Hepatocyte (in vitro differentiated cells): ENCODE measurements around the gene ZC3HAV1. TPM values are rescaled to one million over a fixed set of nuclear protein-coding genes. Genes with fewer than 3 reads are reported as not detected.

Source experiments
- DNase-seq: peaks from one replicate; pipeline ENCODE4 v3.0.0-alpha.2; 2016; ENCODE audit warnings: low spot score
- H2AFZ ChIP-seq: fragments of 200-600 bp; sonication (generic); 2 replicates; pipeline ENCODE4 v1.6.0; 2016; ENCODE audit warnings: antibody characterized with exemption, mild to moderate bottlenecking
- H3K27ac ChIP-seq: fragments of 200-600 bp; sonication (generic); 2 replicates; pipeline ENCODE4 v1.5.1; 2016; ENCODE audit warnings: mild to moderate bottlenecking
- H3K27me3 ChIP-seq: fragments of 200-600 bp; sonication (generic); 2 replicates; pipeline ENCODE4 v1.6.1; 2016
- H3K36me3 ChIP-seq: fragments of 200-600 bp; sonication (generic); replicated peaks from 2 replicates; pipeline ENCODE4 v1.5.1; 2016; ENCODE audit warnings: low read depth; ENCODE audit not compliant: insufficient read depth
- H3K4me1 ChIP-seq: fragments of 200-600 bp; sonication (generic); 2 replicates; pipeline ENCODE4 v1.5.1; 2016; ENCODE audit warnings: mild to moderate bottlenecking, moderate library complexity; ENCODE audit not compliant: insufficient read depth
- H3K4me2 ChIP-seq: fragments of 200-600 bp; sonication (generic); 2 replicates; pipeline ENCODE4 v1.6.0; 2016
- H3K4me3 ChIP-seq: fragments of 200-600 bp; sonication (generic); 2 replicates; pipeline ENCODE4 v1.5.1; 2016; ENCODE audit warnings: mild to moderate bottlenecking
- H3K79me2 ChIP-seq: fragments of 200-600 bp; sonication (generic); 2 replicates; pipeline ENCODE4 v1.6.0; 2017; ENCODE audit warnings: mild to moderate bottlenecking
- H3K9me2 ChIP-seq: fragments of 200-600 bp; sonication (generic); replicated peaks from 2 replicates; pipeline ENCODE4 v1.6.0; 2017; ENCODE audit warnings: mild to moderate bottlenecking; ENCODE audit not compliant: insufficient read depth
- H3K9me3 ChIP-seq: fragments of 200-600 bp; sonication (generic); 2 replicates; pipeline ENCODE4 v1.5.1; 2016; ENCODE audit warnings: low read depth, mild to moderate bottlenecking
- H4K20me1 ChIP-seq: fragments of 200-600 bp; sonication (generic); 2 replicates; pipeline ENCODE4 v1.6.0; 2016; ENCODE audit warnings: mild to moderate bottlenecking; ENCODE audit not compliant: insufficient read depth, poor library complexity, severe bottlenecking
- CTCF ChIP-seq: fragments of 200-600 bp; sonication (generic); IDR thresholded peaks from 2 replicates; pipeline ENCODE4 v1.5.1; 2016; ENCODE audit warnings: antibody characterized with exemption, mild to moderate bottlenecking; ENCODE audit not compliant: poor library complexity
- EZH2 ChIP-seq: fragments of 200-600 bp; sonication (generic); IDR thresholded peaks from 2 replicates; pipeline ENCODE4 v1.6.1; 2016; ENCODE audit warnings: antibody characterized with exemption, mild to moderate bottlenecking, borderline replicate concordance
- EZH2phosphoT487 ChIP-seq: fragments of 200-600 bp; sonication (generic); IDR thresholded peaks from one replicate; pipeline ENCODE4 v1.6.1; 2018; ENCODE audit warnings: antibody characterized with exemption, mild to moderate bottlenecking, low read depth, moderate library complexity; ENCODE audit not compliant: unreplicated experiment, severe bottlenecking
- WGBS: methylation state at CpG from one replicate; pipeline ENCODE4 v1.1.6; 2016; ENCODE audit warnings: low lambda C conversion rate; ENCODE audit errors: missing lambda C conversion rate; 5-methylcytosine and 5-hydroxymethylcytosine counted together
- polyA plus RNA-seq: library from polyadenylated mRNA; unstranded; fragments of >200 nt; fragmentation: Nextera tagmentation; extraction: Ambion mirVana; gene quantifications from 2 replicates; pipeline ENCODE4 v1.2.1, GENCODE V29; 2016
- total RNA-seq: library from RNA; depleted of rRNA; stranded (reverse); fragments of >200 nt; gene quantifications from 2 replicates; pipeline ENCODE4 v1.2.3, GENCODE V29; 2014

The ZC3HAV1 gene
- total and polyA plus RNA-seq, 2 experiments from 2014 or later, result 20.4 to 27.9 TPM

DNA sequence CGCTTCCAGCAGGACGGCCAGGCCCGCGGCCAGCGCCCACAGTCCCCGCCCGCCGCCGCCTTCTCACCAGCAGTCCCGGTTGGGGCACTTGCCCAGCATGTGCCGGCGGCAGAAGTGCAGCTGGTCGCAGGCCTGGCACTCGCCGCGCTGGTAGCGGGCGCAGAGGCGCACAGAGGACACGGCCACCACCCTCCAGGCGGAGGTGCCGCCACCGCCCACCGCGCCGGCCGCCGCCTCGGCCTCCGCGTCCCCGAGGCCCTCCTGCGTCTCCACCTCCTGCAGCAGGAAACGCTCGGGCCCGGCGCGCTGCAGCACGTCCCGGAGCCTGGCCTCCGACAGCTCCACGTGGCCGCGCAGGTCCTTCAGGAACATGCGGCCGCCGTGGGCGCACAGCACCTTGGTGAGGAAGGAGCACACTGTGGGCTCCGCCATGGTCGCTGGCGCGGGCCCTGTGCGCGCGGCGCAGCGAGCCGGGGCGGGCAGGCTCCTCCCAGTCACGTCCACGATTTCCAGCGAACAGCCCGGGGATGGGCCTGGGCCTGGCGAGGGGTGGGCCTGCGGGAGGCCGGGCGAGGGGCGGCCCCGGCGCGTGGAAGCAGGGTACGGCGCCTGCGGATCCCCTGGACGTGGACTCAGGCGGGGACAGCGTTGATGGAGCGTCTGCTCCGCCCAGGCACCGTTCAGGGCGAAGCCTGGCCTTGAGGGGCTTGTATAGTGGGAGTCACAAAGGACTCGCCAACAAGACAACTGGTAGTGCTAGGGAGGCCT lies 73.8 kb downstream of the ZC3HAV1 start, which contains the start of gene ZC3HAV1L:
TSS of gene ZC3HAV1L (minus strand) at position 457 of the 768 bp plus-strand sequence. CDS start at position 432, 25 bp downstream.
- Histone ChIP-seq H3K4me3 (peak within 1 kb of the TSS; percentile 90), H3K79me2 (peaks cover 24% of the 10 kb centered on the region), H3K9me3 (no peaks in the 10 kb centered on the region), H3K4me1 (peaks cover 8% of the 10 kb centered on the region), H2AFZ (peak within 1 kb of the TSS; percentile 98), H3K27ac (peak within 1 kb of the TSS; percentile 62), H4K20me1 (no peaks in the 10 kb centered on the region), H3K4me2 (peak within 1 kb of the TSS; percentile 92), H3K9me2 (no peaks in the 10 kb centered on the region), H3K27me3 (no peaks in the 10 kb centered on the region), H3K36me3 (no peaks in the 10 kb centered on the region)
- peak; percentile 78 for DNase-seq
- no peak for TF ChIP-seq EZH2
- TF ChIP-seq EZH2phosphoT487, result no peak
- TF ChIP-seq CTCF, result no peak
- WGBS, result 2% methylated on average over 53 of the region's 82 CpGs

- Histone ChIP-seq H3K9me2 (no peaks in the 10 kb centered on the region), H3K27me3 (no peaks in the 10 kb centered on the region), H3K4me3 (peak overlapping the region; percentile 90), H3K4me1 (peaks cover 8% of the 10 kb centered on the region), H4K20me1 (no peaks in the 10 kb centered on the region), H3K27ac (peak overlapping the region; percentile 62), H3K9me3 (no peaks in the 10 kb centered on the region), H3K79me2 (peaks cover 24% of the 10 kb centered on the region), H3K4me2 (peak overlapping the region; percentile 92), H2AFZ (peak overlapping the region; percentile 98), H3K36me3 (no peaks in the 10 kb centered on the region)
- 54% methylated on average over 17 of the region's 47 CpGs for WGBS
- DNase-seq, result peak; percentile 49
- TF ChIP-seq EZH2phosphoT487, result no peak
- TF ChIP-seq CTCF, result no peak
- TF ChIP-seq EZH2, result no peak
Observed at GRCh38 chr7:139034855-139035585, 74.5 kb downstream of the ZC3HAV1 start.

- WGBS, result 91% methylated on average over 5 of the region's 5 CpGs
- Histone ChIP-seq H3K4me2 (peak overlapping the region; percentile 92), H3K4me3 (no peak overlapping the region)
Observed at GRCh38 chr7:139034336-139034735, 75.2 kb downstream of the ZC3HAV1 start.

More at GRCh38 chr7:139034336-139034735, 75.2 kb downstream of the ZC3HAV1 start:
- no peaks in the 10 kb centered on the region for H3K27me3 ChIP-seq
- H2AFZ ChIP-seq, result no peak overlapping the region
- peaks cover 8% of the 10 kb centered on the region for H3K4me1 ChIP-seq
- no peak overlapping the region for H3K27ac ChIP-seq
- no peak for TF ChIP-seq CTCF
- no peak for TF ChIP-seq EZH2
- no peak for TF ChIP-seq EZH2phosphoT487
- peaks cover 24% of the 10 kb centered on the region for H3K79me2 ChIP-seq
- no peaks in the 10 kb centered on the region for H4K20me1 ChIP-seq
- no peak for DNase-seq
- no peaks in the 10 kb centered on the region for H3K9me2 ChIP-seq
- no peaks in the 10 kb centered on the region for H3K36me3 ChIP-seq
- no peaks in the 10 kb centered on the region for H3K9me3 ChIP-seq
